Activated naive CD8-positive, alpha-beta T cell (primary cell): Measurements from ENCODE around the gene PDXDC1.
"Not testable (repeated sequence)": the region's sequence is repeated elsewhere in the genome, so short reads cannot be mapped to it uniquely, and the experiment has no call there.

Experiments
- H3K27ac Mint-ChIP-seq: one replicate; pipeline ENCODE4 v1.8.0; 2021; ENCODE audit warnings: mixed read lengths
- H3K27me3 Mint-ChIP-seq: one replicate; pipeline ENCODE4 v1.8.0; 2021; ENCODE audit warnings: mixed read lengths
- H3K36me3 Mint-ChIP-seq: one replicate; pipeline ENCODE4 v1.8.0; 2021; ENCODE audit warnings: mixed read lengths
- H3K4me1 Mint-ChIP-seq: one replicate; pipeline ENCODE4 v1.8.0; 2021; ENCODE audit warnings: low read depth, mixed read lengths
- H3K4me3 Mint-ChIP-seq: one replicate; pipeline ENCODE4 v1.8.0; 2021; ENCODE audit warnings: mild to moderate bottlenecking, mixed read lengths
- H3K9me3 Mint-ChIP-seq: one replicate; pipeline ENCODE4 v1.8.0; 2021; ENCODE audit warnings: low read depth, mixed read lengths

Gene PDXDC1

DNA sequence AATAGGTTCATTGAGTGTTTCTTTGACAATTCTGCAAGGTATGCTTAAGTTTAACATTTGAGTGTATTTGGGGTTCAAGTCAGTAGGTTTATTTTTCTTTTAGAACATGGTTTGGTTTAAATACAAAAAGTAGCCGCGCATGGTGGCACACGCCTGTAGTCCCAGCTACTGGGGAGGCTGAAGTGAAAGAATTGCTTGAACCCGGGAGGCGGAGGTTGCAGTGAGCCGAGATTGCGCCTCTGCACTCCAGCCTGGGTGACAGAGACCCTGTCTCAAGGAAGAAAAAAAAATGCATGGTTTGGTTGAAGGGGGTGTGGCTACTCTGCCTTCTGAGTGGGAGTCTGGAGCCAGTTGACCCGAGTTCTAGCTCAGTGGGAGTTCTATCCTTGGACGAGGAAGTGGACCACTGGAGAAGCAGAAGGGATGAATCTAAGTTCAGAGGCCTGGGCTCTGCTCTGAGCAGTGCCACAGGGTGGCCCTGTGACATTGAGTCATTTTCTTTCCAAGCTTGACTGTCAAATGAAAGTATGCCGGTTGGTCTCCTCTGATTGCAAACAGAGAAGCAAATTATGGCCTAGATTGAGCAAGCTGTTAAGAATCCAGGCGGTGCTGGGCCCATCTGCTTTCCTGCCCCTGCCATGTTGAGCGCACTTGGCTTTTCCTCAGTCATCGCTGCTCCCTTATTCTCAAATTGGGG is 48.7 kb downstream of the PDXDC1 start:
- H3K36me3 Mint-ChIP-seq, H3K4me3 Mint-ChIP-seq, H3K27ac Mint-ChIP-seq, H3K27me3 Mint-ChIP-seq, H3K4me1 Mint-ChIP-seq, H3K9me3 Mint-ChIP-seq: not testable (repeated sequence)

DNA sequence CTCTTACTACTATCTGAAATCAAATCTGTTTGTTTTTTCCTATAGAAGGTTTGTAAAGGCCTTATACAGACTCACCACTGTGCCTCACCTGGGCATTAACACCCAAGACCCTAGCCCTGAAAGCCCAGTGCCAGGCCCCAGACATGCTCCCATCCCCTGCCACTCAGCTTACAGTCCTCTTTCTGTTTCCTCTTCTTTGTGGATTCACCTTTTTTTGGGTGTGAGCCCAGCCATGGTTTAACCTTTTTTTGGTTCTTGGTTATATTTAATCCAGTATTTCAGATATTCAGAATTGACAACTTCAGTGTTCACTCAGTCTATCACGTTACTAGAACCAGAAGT is 50.0 kb downstream of the PDXDC1 start:
- H3K4me1 Mint-ChIP-seq, H3K27me3 Mint-ChIP-seq, H3K36me3 Mint-ChIP-seq, H3K4me3 Mint-ChIP-seq, H3K27ac Mint-ChIP-seq, H3K9me3 Mint-ChIP-seq: not testable (repeated sequence)

DNA sequence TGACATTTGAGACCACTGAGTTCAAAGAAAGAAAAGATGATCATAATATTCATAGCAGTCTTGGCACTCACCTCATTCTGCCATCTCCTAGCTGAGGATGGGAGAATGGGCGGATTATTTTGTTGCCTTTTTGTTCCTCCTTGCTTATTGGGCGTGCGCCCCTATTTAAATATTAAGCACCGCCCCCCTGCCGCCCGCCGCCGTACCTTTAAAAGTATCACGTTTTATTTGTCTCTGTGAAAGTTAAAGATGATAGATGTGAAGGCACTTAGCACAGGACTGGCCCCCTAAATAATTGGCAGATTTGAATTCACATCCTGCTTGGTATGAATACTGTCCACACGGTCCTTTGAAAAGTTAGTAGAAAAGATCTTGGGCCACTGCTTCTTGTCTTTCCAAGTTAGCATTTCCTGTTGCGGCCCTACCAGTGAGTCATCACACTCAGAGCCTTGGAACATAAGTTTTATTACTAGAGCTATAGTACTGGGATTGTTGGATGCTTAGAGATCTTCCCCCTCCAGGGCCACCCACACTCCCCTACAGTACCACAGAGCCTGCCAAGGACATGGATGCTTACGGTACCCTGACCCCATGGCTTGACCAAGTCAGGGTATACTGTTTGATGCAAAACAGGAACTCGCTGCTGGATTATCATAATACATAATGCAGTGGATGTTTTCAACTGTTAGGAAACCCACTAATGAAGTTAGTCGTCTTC is 50.6 kb downstream of the PDXDC1 start:
- H3K4me3 Mint-ChIP-seq, H3K27ac Mint-ChIP-seq, H3K36me3 Mint-ChIP-seq: not testable (repeated sequence)

DNA sequence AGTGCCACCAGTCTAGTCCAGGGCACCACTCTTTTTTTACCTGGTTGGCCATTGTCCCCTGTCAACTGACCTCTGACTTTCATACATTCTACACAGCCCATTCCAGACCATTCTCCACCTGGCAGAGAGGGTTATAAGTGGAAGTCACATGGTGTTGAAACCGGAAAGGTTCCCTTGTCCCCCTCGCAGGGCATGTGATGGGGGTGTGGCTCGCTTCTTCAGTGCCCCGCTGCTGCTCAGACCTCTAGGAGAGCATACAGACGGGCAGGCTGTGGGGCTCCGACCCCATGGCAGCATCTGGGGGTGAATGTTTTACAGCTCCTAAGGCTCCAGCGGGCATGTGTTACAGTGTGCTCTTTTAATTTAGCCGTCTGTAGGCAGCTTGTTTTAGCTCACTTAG is 52.2 kb downstream of the PDXDC1 start:
- H3K27ac Mint-ChIP-seq, result not testable (repeated sequence)
- peaks cover 15% of the 10 kb centered on the region for H3K4me1 Mint-ChIP-seq

More for the DNA sequence above, 50.6 kb downstream of the PDXDC1 start:
- not testable (repeated sequence) for H3K4me1 Mint-ChIP-seq, H3K27me3 Mint-ChIP-seq, H3K9me3 Mint-ChIP-seq

DNA sequence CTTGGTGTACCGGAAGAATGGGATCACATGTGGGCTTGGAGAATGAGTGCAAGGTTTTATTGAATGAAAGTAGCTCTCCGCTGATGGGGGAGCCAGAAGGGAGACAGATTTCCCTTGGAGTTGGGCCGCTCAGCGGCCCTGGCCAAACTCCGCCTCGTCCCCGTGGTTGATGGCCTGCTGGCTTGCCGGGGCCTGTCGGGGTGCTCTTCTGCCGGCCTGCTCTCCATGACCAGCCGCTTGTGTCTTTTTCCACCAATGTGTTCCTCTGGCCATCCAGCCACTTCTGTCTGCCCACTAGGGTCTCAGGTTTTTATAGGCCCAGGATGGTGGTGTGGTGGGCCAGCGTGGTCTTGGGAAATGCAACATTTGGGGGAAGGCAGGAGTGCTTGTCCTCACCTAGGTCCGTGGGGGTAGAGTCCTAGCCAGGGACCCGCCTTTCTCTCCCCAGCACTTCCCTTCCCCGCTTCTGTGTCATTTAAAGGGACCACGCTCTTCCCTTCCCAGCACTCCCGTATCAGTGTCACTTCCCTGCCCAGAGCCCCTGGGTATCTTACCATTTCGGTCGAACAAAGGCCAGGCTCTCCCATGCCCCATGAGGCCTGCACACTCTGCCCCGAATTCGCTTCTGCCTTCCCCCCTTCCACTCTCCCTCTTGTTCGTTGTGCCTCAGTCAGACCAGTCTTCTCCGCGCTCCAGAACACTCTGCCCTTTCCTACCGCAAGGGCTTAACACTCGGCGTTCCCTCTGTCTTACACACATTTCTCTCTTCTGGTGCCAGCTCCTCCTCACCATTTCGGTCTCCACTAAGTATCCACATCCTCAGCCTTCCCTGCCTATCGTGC is 52.9 kb downstream of the PDXDC1 start:
- H3K4me1 Mint-ChIP-seq, result peaks cover 14% of the 10 kb centered on the region
- H3K9me3 Mint-ChIP-seq, H3K36me3 Mint-ChIP-seq, H3K27me3 Mint-ChIP-seq, H3K27ac Mint-ChIP-seq, H3K4me3 Mint-ChIP-seq: not testable (repeated sequence)

More for the DNA sequence above, 52.2 kb downstream of the PDXDC1 start:
- not testable (repeated sequence) for H3K36me3 Mint-ChIP-seq, H3K27me3 Mint-ChIP-seq, H3K9me3 Mint-ChIP-seq, H3K4me3 Mint-ChIP-seq

DNA sequence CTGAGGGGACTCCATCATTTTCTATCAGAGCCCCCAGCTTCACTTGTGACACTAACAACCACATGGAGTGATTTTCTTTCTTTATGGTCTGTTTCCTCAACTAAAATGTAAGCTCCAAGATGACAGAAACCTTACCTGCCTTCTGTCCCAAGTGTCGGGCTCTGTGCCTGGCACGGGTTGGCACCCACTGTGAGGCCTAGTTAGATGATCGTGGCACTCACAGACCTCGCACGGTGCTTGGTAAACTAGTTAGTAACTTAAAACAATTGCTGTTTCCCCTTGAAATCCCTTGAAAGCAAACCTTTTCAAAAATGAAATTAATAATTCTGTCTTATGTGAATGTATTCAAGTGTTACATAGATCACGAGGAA is 53.5 kb downstream of the PDXDC1 start:
- not testable (repeated sequence) for H3K36me3 Mint-ChIP-seq, H3K27me3 Mint-ChIP-seq, H3K27ac Mint-ChIP-seq

DNA sequence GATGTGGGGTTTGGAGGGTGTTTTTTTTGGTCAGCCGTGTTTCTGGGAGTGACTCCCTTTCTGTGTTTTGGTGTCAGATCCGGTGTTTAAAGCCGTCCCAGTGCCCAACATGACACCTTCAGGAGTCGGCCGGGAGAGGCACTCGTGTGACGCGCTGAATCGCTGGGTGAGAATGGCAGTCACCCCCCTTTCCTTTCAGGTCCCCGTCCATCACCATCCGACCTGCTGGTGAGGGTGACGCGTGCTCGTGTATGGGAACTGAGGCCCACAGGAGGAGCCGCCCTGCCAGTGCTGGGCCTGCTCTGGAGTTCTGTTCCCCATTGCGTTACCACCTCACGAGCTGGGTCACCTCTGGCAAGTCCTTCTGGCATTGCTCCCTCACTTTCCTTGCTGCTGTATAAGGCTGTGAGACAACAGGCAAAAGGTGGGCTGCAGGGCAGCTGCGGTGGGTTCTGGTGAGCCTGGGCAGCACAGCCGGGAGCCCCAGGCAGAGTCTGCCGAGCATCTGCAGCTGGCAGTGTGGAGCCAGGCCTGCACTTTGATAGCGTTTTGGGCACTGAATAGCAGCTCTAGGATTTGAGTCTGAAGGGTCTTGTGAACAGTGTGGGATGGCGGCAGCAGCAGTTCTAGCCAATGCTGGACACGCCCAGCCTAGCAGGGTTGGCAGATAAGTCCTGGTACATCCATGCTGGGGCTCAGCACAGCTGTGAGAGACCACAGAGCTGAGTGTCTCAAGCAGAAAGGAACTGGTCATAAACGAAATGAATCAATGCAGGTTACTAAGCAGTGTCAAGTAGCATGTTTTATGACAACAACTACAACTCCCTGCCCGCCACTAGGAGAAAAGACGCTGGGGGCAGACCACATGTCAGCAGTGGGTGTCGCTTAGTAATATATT is 54.2 kb downstream of the PDXDC1 start:
- H3K9me3 Mint-ChIP-seq, H3K27me3 Mint-ChIP-seq, H3K4me3 Mint-ChIP-seq, H3K27ac Mint-ChIP-seq, H3K36me3 Mint-ChIP-seq: not testable (repeated sequence)
- H3K4me1 Mint-ChIP-seq, result peaks cover 14% of the 10 kb centered on the region

More for the DNA sequence above, 53.5 kb downstream of the PDXDC1 start:
- H3K4me1 Mint-ChIP-seq, result peaks cover 14% of the 10 kb centered on the region
- not testable (repeated sequence) for H3K4me3 Mint-ChIP-seq, H3K9me3 Mint-ChIP-seq

DNA sequence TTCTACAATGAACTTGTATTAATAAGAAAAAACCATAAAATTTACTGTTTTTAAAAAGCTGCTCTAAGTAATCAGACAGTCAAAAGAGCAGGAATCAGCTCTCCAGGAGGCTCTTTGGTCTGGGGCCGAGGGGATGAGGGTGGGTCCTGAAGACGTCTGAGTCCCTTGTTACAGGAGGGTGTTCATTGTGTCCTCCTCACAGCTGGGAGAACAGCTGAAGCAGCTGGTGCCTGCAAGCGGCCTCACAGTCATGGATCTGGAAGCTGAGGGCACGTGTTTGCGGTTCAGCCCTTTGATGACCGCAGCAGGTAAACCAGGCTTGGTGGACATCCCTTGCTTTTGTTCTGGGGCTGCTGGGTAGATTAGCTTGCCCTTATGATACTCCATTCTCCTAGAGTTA is 54.9 kb downstream of the PDXDC1 start:
- not testable (repeated sequence) for H3K36me3 Mint-ChIP-seq, H3K27me3 Mint-ChIP-seq, H3K9me3 Mint-ChIP-seq, H3K4me3 Mint-ChIP-seq, H3K27ac Mint-ChIP-seq
- H3K4me1 Mint-ChIP-seq, result peaks cover 14% of the 10 kb centered on the region

DNA sequence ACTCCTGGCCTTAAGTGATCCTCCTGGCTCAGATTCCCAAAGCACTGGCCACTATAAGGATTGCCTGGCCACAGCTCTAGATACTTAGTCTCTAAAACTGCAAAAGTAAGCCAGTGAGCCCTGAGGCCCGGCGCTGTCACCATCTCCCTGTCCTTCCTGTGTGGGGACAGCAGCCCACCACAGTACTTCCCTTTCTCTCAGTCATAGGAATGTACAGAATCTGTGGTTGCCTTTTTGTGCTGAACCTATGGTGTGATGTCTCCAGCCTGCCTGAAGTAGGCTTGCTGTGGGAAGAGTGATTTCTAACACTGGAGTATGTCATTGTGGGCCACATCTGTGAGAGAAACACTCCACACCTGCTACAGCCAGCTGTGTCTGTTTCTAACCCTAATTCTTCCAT is 56.4 kb downstream of the PDXDC1 start:
- H3K27me3 Mint-ChIP-seq, result no peaks in the 10 kb centered on the region
- H3K4me3 Mint-ChIP-seq, result no peak overlapping the region
- peaks cover 14% of the 10 kb centered on the region for H3K4me1 Mint-ChIP-seq
- H3K9me3 Mint-ChIP-seq, result no peaks in the 10 kb centered on the region
- H3K27ac Mint-ChIP-seq, result peak overlapping the region; percentile 48
- peaks cover 4% of the 10 kb centered on the region for H3K36me3 Mint-ChIP-seq

DNA sequence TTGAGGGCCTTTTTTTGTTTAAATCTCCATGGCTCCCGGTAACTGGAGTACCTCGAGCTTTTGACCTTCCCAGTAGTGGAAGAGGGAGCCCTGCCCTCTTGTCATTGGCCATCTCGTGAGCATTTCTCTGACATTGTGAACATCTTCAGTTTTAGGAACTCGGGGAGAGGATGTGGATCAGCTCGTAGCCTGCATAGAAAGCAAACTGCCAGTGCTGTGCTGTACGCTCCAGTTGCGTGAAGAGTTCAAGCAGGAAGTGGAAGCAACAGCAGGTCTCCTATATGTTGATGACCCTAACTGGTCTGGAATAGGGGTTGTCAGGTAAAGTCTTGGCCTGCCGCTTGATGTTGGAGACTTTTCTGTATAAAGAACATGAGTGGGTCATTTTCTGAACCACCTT is 56.8 kb downstream of the PDXDC1 start:
- peaks cover 4% of the 10 kb centered on the region for H3K36me3 Mint-ChIP-seq
- H3K4me1 Mint-ChIP-seq, result peaks cover 14% of the 10 kb centered on the region
- H3K27ac Mint-ChIP-seq, result peak overlapping the region; percentile 48
- no peaks in the 10 kb centered on the region for H3K9me3 Mint-ChIP-seq
- no peak overlapping the region for H3K4me3 Mint-ChIP-seq
- H3K27me3 Mint-ChIP-seq, result no peaks in the 10 kb centered on the region

DNA sequence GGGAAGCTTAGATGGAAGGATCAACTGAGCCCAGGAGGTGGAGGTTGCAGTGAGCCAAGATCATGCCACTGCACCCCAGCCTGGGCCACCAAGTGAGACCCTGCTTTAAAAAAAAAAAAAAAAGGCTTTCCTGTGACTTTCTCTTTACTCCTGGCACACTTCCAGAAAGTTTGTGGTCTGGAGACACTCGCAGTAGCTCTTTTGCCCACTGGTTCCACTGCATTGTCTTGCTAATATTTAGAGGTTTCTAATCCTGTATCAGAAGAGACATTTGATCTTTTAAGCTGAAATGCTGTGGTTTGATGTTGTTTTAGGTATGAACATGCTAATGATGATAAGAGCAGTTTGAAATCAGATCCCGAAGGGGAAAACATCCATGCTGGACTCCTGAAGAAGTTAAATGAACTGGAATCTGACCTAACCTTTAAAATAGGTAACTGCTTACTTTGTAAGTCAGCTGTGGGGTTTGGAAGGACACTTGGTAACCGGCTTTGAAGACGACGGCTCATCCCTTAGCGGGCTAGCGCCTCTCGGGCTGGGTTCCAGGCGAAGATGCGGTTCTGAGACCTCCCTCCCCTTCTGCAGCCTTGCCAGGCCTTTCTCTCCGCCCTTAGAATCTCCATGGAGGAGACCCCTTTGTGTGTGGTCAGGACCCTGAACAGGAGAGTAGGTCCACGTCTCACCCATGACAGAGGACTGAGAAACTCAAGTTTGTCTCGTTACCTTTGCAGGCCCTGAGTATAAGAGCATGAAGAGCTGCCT is 57.9 kb downstream of the PDXDC1 start:
- Mint-ChIP-seq H3K4me3 (no peak overlapping the region), H3K36me3 (peaks cover 4% of the 10 kb centered on the region), H3K27me3 (no peaks in the 10 kb centered on the region), H3K4me1 (peaks cover 14% of the 10 kb centered on the region), H3K27ac (peak overlapping the region; percentile 28), H3K9me3 (no peaks in the 10 kb centered on the region)

DNA sequence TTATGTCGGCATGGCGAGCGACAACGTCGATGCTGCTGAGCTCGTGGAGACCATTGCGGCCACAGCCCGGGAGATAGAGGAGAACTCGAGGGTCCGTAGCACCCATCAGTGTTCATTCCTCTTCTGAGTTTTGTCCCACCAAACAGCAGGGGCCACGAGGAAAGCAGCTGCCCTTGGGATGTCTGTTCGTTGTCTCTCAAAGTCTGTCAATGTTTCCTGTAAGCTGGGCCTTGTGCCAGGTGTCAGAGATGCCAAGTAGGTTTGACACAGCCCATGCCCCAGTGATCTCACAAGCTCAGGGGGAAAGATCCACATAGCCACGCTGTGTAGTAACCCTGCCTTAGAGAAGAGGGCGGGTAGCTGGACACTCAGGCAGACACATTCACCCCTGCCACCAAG is 58.5 kb downstream of the PDXDC1 start:
- H3K36me3 Mint-ChIP-seq, result peaks cover 4% of the 10 kb centered on the region
- no peak overlapping the region for H3K27ac Mint-ChIP-seq
- H3K4me1 Mint-ChIP-seq, result peaks cover 14% of the 10 kb centered on the region

DNA sequence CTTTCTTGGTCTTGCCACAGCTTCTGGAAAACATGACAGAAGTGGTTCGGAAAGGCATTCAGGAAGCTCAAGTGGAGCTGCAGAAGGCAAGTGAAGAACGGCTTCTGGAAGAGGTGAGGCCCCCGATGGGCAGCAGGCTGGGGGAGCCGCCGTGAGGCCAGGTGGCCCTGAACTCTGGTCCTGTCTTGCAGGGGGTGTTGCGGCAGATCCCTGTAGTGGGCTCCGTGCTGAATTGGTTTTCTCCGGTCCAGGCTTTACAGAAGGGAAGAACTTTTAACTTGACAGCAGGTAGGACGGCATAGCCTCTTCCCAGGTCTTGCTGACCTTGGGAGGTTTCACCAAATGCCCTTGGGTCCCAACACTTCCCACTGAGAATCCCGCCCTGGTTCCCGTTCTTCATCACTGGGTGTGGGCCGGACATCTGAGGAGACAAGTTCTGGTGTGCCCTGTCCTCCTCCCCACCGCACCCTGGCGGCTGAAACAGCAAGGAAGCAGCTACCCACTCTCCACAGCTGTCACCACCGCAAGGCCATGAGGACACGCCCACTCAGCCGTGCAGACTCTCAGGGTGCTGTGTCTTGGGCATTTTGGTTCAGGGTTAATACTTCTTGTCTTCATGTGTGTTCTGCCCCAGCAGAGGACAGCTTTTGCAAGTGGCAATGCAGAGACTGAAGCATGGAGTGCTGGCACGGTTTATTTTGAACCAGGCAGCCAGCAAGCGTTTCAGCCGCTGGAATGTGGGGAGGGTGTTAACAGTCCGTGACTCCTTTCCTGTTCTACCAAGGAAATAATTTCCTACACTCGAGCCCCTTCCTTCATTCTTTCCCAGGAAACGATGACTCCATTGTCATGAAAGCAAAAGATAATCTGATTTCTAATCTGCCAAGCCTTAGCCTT is 59.7 kb downstream of the PDXDC1 start:
- Mint-ChIP-seq H3K36me3 (peaks cover 2% of the 10 kb centered on the region), H3K4me1 (peaks cover 14% of the 10 kb centered on the region), H3K4me3 (no peak overlapping the region), H3K27ac (no peak overlapping the region), H3K9me3 (no peaks in the 10 kb centered on the region), H3K27me3 (no peaks in the 10 kb centered on the region)

More for the DNA sequence above, 58.5 kb downstream of the PDXDC1 start:
- no peak overlapping the region for H3K4me3 Mint-ChIP-seq
- H3K27me3 Mint-ChIP-seq, result no peaks in the 10 kb centered on the region
- H3K9me3 Mint-ChIP-seq, result no peaks in the 10 kb centered on the region
